ENCODE data around the gene MED12L. TPM values are rescaled to one million over a fixed set of nuclear protein-coding genes. Genes with fewer than 3 reads are reported as not detected.

Gene MED12L
- polyA plus RNA-seq, 1 donor from 2014 or later = 28.5 TPM

DNA sequence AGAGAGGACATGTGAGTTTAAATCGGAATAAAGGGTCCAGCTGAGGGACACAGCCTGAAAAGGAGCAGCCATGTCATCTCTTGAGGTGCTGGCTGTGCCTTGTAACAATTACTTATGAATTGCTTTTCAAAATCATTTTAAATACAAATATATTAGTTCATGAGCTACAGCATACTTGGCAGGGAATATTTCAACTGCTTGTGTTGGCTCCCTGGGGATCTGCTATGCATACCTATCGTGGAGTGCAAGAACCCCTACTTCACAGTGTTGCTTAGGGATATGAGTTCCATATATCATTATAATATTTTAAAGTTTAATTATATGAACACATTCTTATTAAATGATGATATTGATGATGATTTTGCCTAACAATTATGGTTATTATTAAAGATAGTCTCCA, 212.0 kb downstream of the MED12L start:
- Histone ChIP-seq H3K9me2 (ENCODE audit: insufficient read depth, low read length) (no peaks in the 10 kb centered on the region), H2AFZ (ENCODE audit: low read depth, low read length) (no peak overlapping the region), H3K9me3 (ENCODE audit: low read length) (no peaks in the 10 kb centered on the region), H3F3A (ENCODE audit: insufficient read depth, low read length, poor library complexity, severe bottlenecking) (no peaks in the 10 kb centered on the region), H4K20me1 (ENCODE audit: insufficient read depth) (peaks cover 3% of the 10 kb centered on the region), H3K4me2 (ENCODE audit: low read length) (no peak overlapping the region), H3K9ac (ENCODE audit: low read length) (no peak overlapping the region), H3K36me3 (ENCODE audit: insufficient read depth, low read length) (no peaks in the 10 kb centered on the region), H3K27me3 (ENCODE audit: insufficient read depth, low read depth, low read length) (no peaks in the 10 kb centered on the region), H3K79me2 (replicated peaks; ENCODE audit: insufficient read depth, low read length) (no peaks in the 10 kb centered on the region), H3K27ac (ENCODE audit: low read length) (no peak overlapping the region), H3K4me3 (ENCODE audit: low read length) (no peak overlapping the region)
- no peak for TF ChIP-seq TAF1 (IDR thresholded peaks at IDR 0.05; ENCODE audit: low read depth)
- no peak for TF ChIP-seq EP300 (conservative IDR thresholded peaks at IDR 0.05; ENCODE audit: poor library complexity, severe bottlenecking)
- TF ChIP-seq SMC3 (conservative IDR thresholded peaks at IDR 0.05; ENCODE audit: poor library complexity) = no peak
- TF ChIP-seq, protein P1, sequence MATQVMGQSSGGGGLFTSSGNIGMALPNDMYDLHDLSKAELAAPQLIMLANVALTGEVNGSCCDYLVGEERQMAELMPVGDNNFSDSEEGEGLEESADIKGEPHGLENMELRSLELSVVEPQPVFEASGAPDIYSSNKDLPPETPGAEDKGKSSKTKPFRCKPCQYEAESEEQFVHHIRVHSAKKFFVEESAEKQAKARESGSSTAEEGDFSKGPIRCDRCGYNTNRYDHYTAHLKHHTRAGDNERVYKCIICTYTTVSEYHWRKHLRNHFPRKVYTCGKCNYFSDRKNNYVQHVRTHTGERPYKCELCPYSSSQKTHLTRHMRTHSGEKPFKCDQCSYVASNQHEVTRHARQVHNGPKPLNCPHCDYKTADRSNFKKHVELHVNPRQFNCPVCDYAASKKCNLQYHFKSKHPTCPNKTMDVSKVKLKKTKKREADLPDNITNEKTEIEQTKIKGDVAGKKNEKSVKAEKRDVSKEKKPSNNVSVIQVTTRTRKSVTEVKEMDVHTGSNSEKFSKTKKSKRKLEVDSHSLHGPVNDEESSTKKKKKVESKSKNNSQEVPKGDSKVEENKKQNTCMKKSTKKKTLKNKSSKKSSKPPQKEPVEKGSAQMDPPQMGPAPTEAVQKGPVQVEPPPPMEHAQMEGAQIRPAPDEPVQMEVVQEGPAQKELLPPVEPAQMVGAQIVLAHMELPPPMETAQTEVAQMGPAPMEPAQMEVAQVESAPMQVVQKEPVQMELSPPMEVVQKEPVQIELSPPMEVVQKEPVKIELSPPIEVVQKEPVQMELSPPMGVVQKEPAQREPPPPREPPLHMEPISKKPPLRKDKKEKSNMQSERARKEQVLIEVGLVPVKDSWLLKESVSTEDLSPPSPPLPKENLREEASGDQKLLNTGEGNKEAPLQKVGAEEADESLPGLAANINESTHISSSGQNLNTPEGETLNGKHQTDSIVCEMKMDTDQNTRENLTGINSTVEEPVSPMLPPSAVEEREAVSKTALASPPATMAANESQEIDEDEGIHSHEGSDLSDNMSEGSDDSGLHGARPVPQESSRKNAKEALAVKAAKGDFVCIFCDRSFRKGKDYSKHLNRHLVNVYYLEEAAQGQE (IDR thresholded peaks at IDR 0.05; ENCODE audit: borderline replicate concordance) = no peak
- no peak for TF ChIP-seq POLR2AphosphoS5 (IDR thresholded peaks at IDR 0.05)
- no peak for TF ChIP-seq EZH2 (IDR thresholded peaks at IDR 0.05; ENCODE audit: borderline replicate concordance, insufficient read depth, low read length, poor library complexity, severe bottlenecking)

DNA sequence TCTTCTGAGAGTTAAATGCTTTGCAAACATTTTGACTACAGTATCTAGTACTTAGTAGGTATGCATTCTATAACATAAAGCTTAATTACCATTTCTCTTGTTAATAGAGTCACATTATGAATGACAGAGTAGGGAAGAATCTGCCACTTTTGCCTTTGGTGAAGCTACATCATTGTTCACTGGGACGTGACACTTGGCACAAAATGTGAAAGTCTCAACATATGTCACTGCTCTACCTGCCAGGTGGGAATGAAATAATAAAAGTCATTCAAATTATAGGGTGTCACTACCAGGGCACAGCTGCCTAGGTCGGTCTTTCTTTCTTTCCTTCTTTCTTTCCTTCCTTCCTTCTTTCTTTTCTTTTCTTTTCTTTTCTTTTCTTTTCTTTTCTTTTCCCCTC, 213.5 kb downstream of the MED12L start:
- Histone ChIP-seq H3K4me3 (ENCODE audit: low read length) (no peak overlapping the region), H3K27me3 (ENCODE audit: insufficient read depth, low read depth, low read length) (no peaks in the 10 kb centered on the region), H3K9me2 (ENCODE audit: insufficient read depth, low read length) (no peaks in the 10 kb centered on the region), H3K36me3 (ENCODE audit: insufficient read depth, low read length) (no peaks in the 10 kb centered on the region), H3K4me2 (ENCODE audit: low read length) (no peak overlapping the region), H3K9me3 (ENCODE audit: low read length) (no peaks in the 10 kb centered on the region), H3K79me2 (replicated peaks; ENCODE audit: insufficient read depth, low read length) (no peaks in the 10 kb centered on the region), H4K20me1 (ENCODE audit: insufficient read depth) (peaks cover 3% of the 10 kb centered on the region), H3K9ac (ENCODE audit: low read length) (no peak overlapping the region), H3K27ac (ENCODE audit: low read length) (no peak overlapping the region), H3F3A (ENCODE audit: insufficient read depth, low read length, poor library complexity, severe bottlenecking) (no peaks in the 10 kb centered on the region), H2AFZ (ENCODE audit: low read depth, low read length) (no peak overlapping the region)
- no peak for TF ChIP-seq POLR2AphosphoS5 (IDR thresholded peaks at IDR 0.05)
- no peak for TF ChIP-seq SMC3 (conservative IDR thresholded peaks at IDR 0.05; ENCODE audit: poor library complexity)
- TF ChIP-seq, protein P2, sequence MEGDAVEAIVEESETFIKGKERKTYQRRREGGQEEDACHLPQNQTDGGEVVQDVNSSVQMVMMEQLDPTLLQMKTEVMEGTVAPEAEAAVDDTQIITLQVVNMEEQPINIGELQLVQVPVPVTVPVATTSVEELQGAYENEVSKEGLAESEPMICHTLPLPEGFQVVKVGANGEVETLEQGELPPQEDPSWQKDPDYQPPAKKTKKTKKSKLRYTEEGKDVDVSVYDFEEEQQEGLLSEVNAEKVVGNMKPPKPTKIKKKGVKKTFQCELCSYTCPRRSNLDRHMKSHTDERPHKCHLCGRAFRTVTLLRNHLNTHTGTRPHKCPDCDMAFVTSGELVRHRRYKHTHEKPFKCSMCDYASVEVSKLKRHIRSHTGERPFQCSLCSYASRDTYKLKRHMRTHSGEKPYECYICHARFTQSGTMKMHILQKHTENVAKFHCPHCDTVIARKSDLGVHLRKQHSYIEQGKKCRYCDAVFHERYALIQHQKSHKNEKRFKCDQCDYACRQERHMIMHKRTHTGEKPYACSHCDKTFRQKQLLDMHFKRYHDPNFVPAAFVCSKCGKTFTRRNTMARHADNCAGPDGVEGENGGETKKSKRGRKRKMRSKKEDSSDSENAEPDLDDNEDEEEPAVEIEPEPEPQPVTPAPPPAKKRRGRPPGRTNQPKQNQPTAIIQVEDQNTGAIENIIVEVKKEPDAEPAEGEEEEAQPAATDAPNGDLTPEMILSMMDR (IDR thresholded peaks at IDR 0.05; ENCODE audit: poor library complexity, severe bottlenecking) = no peak
- no peak for TF ChIP-seq EZH2 (IDR thresholded peaks at IDR 0.05; ENCODE audit: borderline replicate concordance, insufficient read depth, low read length, poor library complexity, severe bottlenecking)
- TF ChIP-seq RAD21 (conservative IDR thresholded peaks at IDR 0.05) = no peak
- no peak for TF ChIP-seq TAF1 (IDR thresholded peaks at IDR 0.05; ENCODE audit: low read depth)
- TF ChIP-seq MXI1 (conservative IDR thresholded peaks at IDR 0.05; ENCODE audit: poor library complexity, severe bottlenecking) = no peak
